WERI-Rb-1 (cell line): Measurements from ENCODE around the gene ZC3H7A.

Experiments
- DNase-seq: peaks from one replicate; pipeline ENCODE4 v3.0.0-alpha.2; 2020
- H3K27ac ChIP-seq: fragments of 250-450 bp; sonication (Bioruptor Pico); 2 replicates; pipeline ENCODE4 v1.5.1; 2020; ENCODE audit warnings: mild to moderate bottlenecking, moderate library complexity
- H3K27me3 ChIP-seq: fragments of 250-450 bp; sonication (Bioruptor Pico); 2 replicates; pipeline ENCODE4 v1.5.1; 2021; ENCODE audit warnings: mild to moderate bottlenecking, low read depth, moderate library complexity; ENCODE audit not compliant: insufficient read depth, severe bottlenecking
- H3K36me3 ChIP-seq: fragments of 250-450 bp; sonication (Bioruptor Pico); 2 replicates; pipeline ENCODE4 v1.5.1; 2020; ENCODE audit warnings: mild to moderate bottlenecking, moderate library complexity
- H3K4me3 ChIP-seq: 2 replicates; pipeline ENCODE4 v1.5.1; 2011; ENCODE audit warnings: low read depth, mild to moderate bottlenecking, control low read depth, low read length
- H3K9me3 ChIP-seq: fragments of 250-450 bp; sonication (Bioruptor Pico); 2 replicates; pipeline ENCODE4 v1.5.1; 2021; ENCODE audit warnings: mild to moderate bottlenecking, moderate library complexity; ENCODE audit not compliant: severe bottlenecking
- TF ChIP-seq, protein P1 (sequence below): IDR thresholded peaks from 2 replicates; pipeline ENCODE4 v1.5.1; 2011; ENCODE audit warnings: low read depth, mild to moderate bottlenecking, control low read depth, inconsistent platforms, low read length

Gene ZC3H7A

GRCh38 chr16:11805556-11805955, 8.5 kb upstream of the ZC3H7A start:
- Histone ChIP-seq H3K4me3 (no peak overlapping the region), H3K27me3 (no peaks in the 10 kb centered on the region), H3K27ac (no peak overlapping the region), H3K36me3 (no peaks in the 10 kb centered on the region), H3K9me3 (peaks cover 6% of the 10 kb centered on the region)
- no peak for DNase-seq
- TF ChIP-seq, protein P1, sequence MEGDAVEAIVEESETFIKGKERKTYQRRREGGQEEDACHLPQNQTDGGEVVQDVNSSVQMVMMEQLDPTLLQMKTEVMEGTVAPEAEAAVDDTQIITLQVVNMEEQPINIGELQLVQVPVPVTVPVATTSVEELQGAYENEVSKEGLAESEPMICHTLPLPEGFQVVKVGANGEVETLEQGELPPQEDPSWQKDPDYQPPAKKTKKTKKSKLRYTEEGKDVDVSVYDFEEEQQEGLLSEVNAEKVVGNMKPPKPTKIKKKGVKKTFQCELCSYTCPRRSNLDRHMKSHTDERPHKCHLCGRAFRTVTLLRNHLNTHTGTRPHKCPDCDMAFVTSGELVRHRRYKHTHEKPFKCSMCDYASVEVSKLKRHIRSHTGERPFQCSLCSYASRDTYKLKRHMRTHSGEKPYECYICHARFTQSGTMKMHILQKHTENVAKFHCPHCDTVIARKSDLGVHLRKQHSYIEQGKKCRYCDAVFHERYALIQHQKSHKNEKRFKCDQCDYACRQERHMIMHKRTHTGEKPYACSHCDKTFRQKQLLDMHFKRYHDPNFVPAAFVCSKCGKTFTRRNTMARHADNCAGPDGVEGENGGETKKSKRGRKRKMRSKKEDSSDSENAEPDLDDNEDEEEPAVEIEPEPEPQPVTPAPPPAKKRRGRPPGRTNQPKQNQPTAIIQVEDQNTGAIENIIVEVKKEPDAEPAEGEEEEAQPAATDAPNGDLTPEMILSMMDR = no peak

- TF ChIP-seq, protein P1 = no peak
- Histone ChIP-seq H3K9me3 (no peaks in the 10 kb centered on the region), H3K4me3 (no peak overlapping the region), H3K27ac (no peak overlapping the region), H3K27me3 (no peaks in the 10 kb centered on the region), H3K36me3 (no peaks in the 10 kb centered on the region; the same call in 1 of the 2 replicates)
- DNase-seq = no peak
These were observed 4.5 kb upstream of the ZC3H7A start for GRCh38 chr16:11801481-11802021.

DNA sequence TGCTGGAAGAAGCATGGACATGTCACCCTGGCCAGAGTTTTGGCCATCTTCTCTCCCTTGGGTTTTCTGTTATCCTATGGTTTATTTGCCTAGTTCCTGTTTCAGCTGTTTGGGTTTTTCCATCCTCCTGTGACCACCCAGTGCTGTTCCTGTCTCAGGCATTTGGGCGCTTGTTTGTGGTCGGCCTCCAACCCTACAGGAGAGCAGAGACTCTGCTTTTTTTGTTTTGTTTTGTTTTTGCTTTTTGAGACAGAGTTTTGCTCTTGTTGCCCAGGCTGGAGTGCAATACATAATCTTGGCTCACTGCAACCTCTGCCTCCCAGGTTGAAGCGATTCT, 3.3 kb upstream of the ZC3H7A start:
- H3K36me3 ChIP-seq = peaks cover 8% of the 10 kb centered on the region
- TF ChIP-seq, protein P1 = no peak
- peak overlapping the region; percentile 93 for H3K27ac ChIP-seq
- H3K9me3 ChIP-seq = no peaks in the 10 kb centered on the region
- H3K4me3 ChIP-seq = no peak overlapping the region
- no peaks in the 10 kb centered on the region for H3K27me3 ChIP-seq
- DNase-seq = no peak

GRCh38 chr16:11799509-11800381, 2.7 kb upstream of the ZC3H7A start:
- peak; percentile 21 for DNase-seq
- peak overlapping the region; percentile 93 for H3K27ac ChIP-seq
- no peaks in the 10 kb centered on the region for H3K27me3 ChIP-seq
- TF ChIP-seq, protein P1 = no peak
- peak overlapping the region; percentile 73; the same call in 1 of the 2 replicates for H3K4me3 ChIP-seq
- H3K9me3 ChIP-seq = no peaks in the 10 kb centered on the region
- H3K36me3 ChIP-seq = peaks cover 14% of the 10 kb centered on the region

- peak; percentile 72 for DNase-seq
- Histone ChIP-seq H3K9me3 (no peaks in the 10 kb centered on the region), H3K36me3 (peaks cover 21% of the 10 kb centered on the region), H3K27me3 (no peaks in the 10 kb centered on the region), H3K4me3 (peak overlapping the region; percentile 73), H3K27ac (peak overlapping the region; percentile 93)
- TF ChIP-seq, protein P1 = no peak
These were observed 1.9 kb upstream of the ZC3H7A start for GRCh38 chr16:11799017-11799381.
